ENCODE results near the gene LRRK1.
A peak's percentile ranks its signal among the peaks of the same experiment; 100 is the strongest.

LRRK1 gene

GRCh38 chr15:100981086-100981485 lies 61.9 kb downstream of the LRRK1 start:
- DNase-seq, result no peak

- DNase-seq, result no peak
Observed at GRCh38 chr15:100983221-100983620, 64.1 kb downstream of the LRRK1 start.

- DNase-seq, result no peak
Observed at GRCh38 chr15:100985401-100985800, 66.2 kb downstream of the LRRK1 start.

DNA sequence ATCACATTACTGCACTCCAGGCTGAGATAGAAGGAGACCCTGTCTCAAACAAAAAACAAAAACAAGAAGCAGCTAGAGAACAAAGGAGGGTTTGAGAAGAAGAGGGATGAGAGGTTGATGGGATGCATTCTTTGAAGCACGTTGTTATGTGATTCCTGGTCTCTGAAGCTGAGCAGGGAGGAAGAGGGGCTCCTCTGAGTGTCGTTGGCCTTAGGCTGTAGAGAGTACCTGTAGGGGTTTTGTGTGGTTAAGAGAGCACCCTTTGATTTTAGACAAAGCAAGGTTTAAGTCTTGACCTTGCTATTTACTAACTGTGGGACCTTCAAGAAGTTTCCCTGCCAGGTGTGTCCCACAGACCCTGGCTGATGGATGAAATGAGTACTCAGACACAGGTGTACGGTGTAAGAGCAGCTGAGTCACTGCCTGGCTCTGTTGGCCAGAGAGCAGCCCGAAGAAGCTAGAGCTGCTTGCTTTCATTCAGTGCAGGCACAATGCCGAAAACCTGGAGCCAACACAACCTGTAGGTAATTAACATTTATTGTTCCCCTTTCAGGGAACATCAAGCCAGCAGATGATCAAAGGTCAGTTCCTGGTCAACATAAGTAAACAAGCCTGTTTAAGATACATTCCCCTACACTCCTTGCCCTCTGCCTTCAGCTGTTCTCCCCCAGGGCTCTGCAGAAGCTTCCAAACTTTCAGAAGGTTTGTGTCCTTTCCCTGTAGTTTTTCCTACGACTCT lies 67.2 kb downstream of the LRRK1 start:
- no peak for DNase-seq

- no peak for DNase-seq
Observed at GRCh38 chr15:100987143-100987542, 68.0 kb downstream of the LRRK1 start.

DNA sequence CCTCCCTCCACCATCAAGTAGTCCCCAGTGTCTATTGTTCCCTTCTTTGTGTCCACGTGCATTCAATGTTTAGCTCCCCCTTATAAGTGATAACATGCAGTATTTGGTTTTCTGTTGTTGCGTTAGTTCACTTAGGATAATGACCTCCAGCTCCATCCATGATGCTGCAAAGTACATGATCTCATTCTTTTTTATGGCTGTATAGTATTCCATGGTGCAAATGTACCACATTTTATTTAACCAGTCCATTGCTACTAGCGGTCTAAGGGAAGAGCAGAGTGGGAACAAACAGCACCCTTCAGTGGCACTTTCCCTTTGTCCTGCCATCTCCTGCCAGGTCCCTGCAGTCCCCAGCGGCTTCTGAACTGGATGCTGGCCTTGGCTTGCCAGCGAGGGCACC lies 69.1 kb downstream of the LRRK1 start:
- no peak for DNase-seq

DNA sequence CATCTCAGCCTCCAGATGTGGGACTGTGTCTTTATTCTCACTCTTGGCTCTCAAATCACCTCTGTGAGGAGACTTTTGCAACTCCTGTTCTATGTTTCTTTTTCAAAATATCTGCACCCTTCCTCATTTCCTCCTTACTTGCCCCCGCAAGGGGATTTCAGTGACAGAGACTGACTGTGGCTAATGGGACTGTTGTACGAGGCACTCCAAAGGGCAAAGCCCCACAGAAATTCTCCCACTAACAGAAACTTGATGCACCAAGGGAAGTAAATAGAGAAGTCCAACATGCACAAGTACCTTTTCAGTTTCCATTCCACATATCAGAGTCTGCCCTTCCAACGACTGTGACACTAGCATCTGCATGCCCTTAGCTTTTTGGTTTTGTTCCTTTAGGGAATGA lies 69.7 kb downstream of the LRRK1 start:
- DNase-seq, result no peak

DNA sequence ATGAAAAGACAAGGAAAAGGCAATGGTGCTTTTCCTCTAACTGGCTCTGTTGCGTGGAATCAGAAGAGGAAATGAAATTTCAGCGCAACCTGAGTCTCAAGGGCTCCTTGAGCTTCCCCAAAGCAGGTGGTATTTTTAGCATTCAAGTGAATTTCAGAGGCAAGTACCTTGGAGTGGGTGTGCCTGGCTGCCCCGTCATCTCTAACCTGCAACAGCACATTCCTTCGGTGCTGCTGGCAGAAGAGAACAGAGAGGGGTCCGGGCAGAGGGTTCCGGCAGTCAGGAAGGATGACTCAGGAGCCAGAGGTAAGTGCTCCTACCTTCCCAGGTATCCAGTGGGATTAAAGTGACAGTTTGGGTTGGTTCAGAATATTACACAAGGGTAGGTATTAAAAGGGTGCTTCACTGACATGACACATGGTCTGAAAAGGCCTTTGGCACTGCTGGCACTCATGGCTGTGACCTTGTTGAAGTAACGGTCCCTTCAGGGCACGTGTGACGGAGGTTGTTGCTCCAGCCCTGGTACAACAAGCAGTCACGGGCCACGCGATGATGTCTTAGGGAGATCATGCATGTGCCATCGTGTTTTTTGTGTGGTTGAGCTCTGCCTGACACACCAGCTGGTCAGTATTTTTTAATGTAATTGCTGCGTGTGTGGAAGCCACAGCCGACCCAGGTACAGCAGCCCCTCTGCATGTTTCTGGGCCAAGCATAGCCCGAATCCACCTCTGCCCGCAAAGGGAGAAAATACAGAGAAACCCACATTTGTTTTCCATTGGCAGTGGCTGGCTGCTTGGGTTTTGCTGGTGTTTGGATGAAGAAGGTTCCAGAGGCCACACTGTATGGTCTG lies 75.7 kb downstream of the LRRK1 start:
- DNase-seq, result no peak

DNA sequence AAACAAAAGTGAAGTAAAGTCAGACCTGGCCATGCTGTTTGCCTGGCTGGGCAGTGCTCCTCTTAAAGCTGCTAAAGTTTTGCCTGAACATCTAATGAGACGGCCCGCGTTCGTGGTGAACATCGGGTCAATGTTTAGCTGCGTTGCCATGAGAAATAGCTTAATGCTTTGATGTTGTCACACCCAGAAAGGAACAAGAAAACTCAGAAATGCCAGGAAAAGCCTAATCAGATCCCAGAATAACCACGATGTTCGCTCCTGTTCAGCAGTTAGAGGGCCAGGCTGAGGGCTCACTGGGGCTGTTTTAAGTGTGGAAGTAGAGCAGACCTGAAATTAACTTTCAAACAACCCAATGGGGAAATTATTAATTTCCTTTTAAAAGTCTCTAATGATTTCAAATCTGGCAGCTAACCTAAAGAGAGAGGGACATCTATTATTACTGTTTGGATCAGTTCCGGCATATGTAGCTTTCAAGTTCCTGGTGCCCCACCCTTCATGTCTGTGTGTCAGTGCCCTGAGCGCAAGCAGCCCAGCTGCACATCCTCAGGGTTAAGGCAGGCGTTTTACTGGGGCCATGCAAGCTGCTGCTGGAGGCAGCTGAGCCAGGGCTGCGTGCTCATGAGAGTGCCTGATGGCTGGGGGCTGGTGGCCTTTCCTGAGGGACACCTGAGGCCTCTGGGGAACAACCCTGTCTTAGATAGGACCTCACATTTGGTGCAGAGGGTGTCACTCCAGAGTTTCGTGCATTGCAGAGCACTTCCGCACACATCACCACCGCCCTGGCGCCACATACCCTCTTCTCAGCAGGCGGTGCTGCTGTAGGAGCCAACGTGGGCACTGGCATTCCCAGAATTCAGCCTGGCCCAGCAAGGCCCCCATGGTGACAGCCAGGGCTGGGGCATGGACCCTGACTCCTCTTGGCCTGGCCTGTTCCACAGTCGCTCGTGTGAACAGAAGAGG lies 76.6 kb downstream of the LRRK1 start:
- no peak for DNase-seq

DNA sequence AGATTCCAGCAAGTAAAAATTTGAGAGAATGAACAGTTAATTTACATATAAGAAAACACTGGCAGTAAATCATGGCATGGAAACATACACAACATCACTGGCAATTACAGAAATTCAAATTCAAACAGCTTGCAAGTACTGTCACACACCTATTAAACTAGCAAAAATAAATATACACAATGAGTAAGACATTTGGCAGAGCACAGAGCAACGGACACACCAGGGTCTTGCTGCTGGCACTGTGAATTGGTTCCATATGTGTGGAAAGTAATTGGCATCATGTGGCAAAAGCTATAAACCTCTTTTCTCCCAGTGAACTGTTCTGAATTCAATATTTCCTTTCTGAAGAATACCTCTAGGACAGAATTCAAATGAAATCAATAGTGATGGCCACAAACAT lies 78.3 kb downstream of the LRRK1 start:
- no peak for DNase-seq

DNA sequence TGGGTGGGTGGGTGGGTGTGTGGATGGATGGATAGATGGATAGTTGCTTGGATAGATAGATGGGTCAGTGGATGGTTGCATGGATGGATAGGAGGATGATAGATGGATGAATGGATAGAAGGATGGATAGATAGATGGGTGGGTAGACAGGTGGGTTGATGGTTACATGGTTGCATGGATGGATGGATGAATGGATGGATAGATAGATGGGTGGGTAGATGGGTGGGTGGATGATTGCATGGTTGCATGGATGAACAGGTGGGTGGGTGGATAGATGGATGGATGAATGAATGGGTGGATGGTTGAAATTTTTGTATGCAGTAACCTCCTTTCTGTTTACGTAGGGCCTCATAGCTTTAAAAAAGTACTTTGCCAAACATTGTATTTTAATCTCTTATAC lies 79.5 kb downstream of the LRRK1 start:
- no peak for DNase-seq

DNA sequence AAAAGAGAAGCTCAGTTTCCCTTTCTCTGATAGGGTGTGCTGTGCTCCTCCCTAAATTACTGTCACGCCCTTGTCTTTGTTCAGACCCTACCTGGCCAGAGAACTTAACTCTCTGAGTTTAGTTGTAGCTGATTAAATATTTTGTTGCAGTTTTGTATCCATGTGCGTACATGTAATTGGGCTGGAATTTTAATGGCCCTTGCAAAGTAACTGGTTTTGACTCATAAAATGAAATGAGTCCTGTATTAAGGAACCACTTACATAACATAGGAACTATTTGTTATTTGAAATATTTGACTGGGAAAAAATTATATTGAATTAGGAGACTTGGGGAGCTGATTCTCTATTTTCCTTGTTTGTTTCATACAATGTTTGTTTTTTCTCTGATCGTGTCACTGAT lies 80.2 kb downstream of the LRRK1 start:
- DNase-seq, result no peak

DNA sequence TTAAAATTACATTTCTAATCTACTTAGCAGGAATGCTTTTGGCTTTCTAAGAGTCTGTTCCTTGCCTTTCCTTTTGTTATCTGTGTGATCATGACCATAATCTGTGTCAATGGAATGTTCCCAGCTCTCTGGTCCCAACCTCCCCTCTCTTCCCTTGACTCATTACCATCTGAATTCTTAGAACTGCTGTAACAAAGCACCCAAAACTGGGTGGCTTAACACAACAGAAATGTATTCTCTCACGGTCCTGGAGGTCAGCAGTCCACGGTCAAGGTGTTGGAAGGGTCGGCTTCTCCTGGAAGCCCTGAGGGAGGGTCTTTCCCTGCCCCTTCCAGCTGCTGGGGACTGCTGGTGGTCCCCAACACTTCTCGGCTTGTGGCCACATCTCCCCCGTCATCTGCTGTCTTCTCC lies 81.1 kb downstream of the LRRK1 start:
- DNase-seq, result no peak

GRCh38 chr15:101001056-101001455 lies 81.9 kb downstream of the LRRK1 start:
- no peak for DNase-seq

- DNase-seq, result no peak
Observed at GRCh38 chr15:101001796-101002195, 82.6 kb downstream of the LRRK1 start.

DNA sequence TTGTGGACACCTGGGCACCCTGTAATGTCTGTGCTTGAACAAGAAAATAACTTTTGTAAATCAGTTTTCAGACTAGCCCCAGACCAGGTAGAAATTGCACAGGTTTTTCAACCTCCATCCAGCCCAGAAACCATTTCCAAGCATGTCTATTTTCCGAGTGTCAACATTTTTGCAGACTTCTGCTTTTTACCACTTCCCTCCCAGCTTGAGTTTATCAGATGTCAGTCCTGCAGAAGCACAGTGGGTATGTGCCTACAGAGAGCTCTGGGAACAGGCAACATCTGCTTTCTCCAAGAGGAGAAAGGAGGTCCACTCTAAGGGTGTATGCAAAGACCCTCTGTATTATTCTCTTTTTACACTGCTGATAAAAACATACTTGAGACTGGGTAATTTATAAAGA lies 83.9 kb downstream of the LRRK1 start:
- no peak for DNase-seq

- DNase-seq, result no peak
Observed at GRCh38 chr15:101003706-101004105, 84.5 kb downstream of the LRRK1 start.

DNA sequence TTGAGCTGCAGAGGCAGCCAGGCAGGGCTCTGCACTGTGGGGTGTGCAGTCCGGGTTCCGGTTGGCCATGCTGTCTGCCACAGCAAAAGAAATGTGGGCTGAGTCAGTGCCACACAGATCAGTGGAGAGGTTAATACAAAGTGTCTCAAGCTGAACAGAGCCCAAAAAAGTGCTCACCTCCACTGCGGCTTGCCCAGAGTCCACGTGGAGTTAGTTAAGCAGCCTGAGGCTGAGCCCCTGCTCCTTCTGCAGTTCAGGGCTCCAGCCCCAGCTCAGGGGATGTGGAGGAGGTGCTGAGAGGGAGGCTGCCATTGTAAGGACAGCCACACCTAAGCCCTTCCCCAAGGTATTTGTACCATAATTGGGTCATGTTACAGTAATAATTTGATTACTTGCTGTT lies 85.3 kb downstream of the LRRK1 start:
- no peak for DNase-seq

DNA sequence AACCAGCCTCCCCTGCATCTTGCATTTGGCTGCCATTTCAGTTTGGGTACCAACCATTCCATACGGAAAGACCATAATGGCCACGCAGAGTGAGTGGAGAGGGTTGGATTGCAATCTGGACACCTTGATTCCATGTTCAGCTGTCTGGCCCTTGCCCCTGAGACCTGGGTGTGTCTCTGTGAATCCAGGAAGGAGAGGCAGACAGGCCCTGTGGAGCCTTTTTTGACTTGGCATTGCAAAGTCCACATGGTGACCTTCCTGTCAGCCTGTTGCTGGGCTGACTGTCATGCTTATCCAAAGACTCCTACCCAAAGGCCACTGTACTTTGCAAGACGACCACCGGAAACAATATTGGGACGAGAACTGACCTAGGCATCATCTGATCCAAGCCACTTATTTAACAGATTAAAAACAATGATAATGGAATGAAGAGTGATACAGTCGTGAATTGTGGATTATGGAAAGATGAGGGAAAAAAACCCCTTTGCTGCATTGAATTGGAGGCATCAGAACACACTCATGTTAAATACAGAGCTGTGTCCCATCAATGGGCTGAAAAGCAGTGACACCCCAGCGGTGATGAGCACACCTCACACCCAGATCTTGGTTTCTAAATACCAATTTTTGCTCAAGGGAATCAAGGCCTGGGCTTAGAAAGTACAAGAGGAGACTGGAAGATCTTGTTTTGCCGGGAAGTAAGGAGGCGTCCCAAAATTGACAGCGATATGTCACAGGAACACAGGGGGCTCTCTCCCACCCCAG lies 86.0 kb downstream of the LRRK1 start:
- no peak for DNase-seq

GRCh38 chr15:101006931-101007691 lies 88.0 kb downstream of the LRRK1 start:
- peak; percentile 83 for DNase-seq
